GM18907 (cell line): ENCODE measurements around the gene HDAC11.
"Not testable (repeated sequence)": the region's sequence is repeated elsewhere in the genome, so short reads cannot be mapped to it uniquely, and the experiment has no call there.

Experiments used
- ATAC-seq: cut with Tn5 transposase; IDR thresholded peaks from one replicate; pipeline ENCODE4 v1.9.1; 2021; ENCODE audit warnings: mild to moderate bottlenecking, moderate library complexity; ENCODE audit not compliant: unreplicated experiment

The HDAC11 gene

DNA sequence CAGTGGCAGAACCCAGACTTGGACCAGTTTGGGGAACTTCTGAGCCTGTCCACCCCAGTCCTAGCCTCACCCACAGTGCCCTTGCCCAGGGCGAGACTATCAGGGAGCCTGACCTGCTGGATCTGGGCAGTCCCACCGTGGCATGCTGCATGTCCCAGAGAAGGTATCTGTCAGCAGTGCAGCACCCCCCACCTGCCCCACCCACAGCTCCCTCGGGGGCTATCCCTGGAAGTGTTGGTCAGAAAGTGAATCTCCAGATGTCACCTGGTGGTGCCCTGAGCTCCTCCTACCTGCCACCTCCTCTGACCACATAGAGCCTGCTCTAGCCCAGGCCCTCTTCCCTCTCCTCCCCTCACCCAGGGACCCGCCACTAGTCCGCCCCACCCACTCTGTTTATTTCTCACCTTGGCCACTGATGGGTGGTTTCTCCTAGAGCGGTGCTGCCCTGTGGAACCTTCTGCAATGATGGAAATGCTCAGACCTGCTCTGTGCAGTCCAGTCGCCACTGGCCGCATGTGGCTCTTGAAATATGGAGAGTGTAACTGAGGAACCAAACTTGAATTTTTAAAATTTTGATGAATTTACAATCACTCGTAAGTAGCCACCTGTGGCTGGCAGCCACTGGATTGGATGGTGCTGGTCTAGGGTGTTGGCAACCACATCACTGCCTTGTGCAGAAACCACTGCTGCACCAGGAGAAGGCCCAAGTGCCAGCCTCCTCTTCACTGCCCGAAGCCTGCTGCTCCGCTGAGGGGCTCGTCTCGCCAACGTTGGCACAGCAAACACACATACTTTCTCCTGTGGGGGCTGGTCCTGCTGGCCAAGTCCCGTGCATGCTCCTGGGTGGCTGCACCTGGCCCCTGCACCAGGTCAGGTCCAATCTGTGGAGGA, 13.1 kb downstream of the HDAC11 start:
- ATAC-seq, result no peak

DNA sequence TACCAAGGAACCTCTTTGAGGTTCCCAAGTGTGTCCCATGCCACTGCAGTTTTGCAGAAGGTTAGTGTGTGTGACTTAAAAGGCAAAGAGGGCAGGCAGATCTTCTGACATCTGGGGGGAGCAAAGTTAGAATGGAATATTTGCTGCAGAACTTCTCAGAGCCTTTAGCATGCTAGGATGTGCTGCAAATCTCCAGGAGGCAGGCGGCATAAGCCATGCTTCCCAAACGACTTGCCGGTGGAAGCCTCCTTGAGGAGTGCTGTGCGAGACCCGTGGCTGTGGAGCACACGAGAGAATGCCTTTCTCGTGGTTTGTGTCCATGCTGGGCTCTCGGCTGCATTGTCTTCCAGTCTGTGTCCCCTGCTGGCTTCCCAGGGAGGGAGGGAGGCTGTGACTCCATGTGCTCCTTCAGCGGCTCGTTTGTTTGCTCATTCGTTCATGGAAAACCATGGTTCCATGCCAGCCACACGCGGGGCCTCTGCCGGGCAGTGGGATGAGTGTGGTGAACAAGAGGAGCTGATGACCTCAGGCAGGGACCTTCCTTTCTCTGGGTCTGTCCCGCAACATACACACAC, 13.8 kb downstream of the HDAC11 start:
- no peak for ATAC-seq

GRCh38 chr3:13494463-13495350, 14.6 kb downstream of the HDAC11 start:
- ATAC-seq, result no peak

- no peak for ATAC-seq
These were observed 15.3 kb downstream of the HDAC11 start for GRCh38 chr3:13495351-13495813.

- peak; percentile 82 for ATAC-seq
These were observed 16.0 kb downstream of the HDAC11 start for GRCh38 chr3:13495921-13496723.

- no peak for ATAC-seq
These were observed 16.8 kb downstream of the HDAC11 start for GRCh38 chr3:13496879-13497278.

DNA sequence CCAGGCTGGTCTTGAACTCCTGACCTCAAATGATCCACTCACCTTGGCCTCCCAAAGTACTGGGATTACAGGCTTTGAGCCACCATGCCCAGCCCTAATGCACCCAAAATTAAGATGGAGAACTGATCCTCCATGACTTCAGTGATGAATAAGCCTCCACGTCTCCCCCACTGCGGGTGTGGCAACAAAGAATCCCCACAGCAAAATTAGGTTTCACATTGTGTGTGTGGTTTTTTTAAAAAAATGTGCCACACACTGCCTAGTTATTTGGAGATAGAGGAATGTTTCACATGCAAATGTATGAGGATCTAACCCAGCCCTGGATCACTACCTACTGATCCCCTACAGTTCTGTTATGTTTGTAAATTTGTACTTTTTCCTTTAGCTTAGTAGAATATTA, 17.3 kb downstream of the HDAC11 start:
- no peak for ATAC-seq

GRCh38 chr3:13498354-13499060, 18.4 kb downstream of the HDAC11 start:
- no peak for ATAC-seq

DNA sequence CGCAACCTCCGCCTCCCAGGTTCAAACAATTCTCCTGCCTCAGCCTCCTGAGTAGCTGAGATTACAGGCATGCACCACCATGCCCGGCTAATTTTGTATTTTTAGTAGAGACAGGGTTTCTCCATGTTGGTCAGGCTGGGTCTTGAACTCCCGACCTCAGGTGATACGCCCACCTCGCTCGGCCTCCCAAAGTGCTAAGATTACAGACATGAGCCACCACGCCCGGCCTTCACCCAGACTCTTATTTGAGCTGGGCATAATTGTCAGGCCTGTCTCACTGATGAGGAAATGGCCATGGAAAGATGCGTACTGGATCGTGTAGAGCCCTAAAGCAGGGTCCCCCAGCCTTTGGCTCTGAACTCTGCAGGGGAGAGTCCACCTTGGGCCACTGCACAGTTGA, 19.1 kb downstream of the HDAC11 start:
- not testable (repeated sequence) for ATAC-seq

DNA sequence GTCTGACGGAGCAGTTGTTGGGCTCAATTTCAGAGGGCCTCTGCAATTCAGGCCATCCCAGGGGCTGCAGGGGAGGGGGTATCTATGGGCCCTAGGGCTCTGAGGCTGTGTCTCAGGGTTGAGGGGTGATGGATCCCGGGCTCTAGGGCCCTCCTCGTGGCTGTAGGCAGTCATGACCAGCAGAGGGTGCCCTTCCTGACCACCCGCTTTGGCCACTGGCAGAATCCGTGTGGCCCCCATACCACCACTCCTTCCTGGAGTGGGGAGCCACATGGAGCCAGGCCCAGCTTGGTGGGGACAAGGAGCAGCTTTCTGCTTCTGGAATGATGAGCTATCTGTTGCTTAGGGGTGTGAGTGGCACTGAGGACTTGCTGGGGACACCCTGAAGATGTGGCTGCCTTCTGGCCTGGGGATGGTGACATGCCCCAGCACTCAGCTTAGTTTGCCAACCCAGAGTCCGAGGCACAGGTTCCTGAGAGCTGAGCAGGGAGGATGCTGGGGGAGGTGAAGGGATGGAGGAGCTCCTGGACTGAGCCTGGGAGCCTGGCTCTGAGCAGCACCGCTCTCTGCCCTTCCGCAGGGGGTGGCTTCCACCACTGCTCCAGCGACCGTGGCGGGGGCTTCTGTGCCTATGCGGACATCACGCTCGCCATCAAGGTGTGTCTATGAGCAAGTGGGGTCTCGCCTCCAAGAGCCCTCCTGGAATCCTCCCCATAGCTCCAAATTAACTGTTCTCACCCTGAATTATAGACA, 20.2 kb downstream of the HDAC11 start:
- ATAC-seq, result no peak

DNA sequence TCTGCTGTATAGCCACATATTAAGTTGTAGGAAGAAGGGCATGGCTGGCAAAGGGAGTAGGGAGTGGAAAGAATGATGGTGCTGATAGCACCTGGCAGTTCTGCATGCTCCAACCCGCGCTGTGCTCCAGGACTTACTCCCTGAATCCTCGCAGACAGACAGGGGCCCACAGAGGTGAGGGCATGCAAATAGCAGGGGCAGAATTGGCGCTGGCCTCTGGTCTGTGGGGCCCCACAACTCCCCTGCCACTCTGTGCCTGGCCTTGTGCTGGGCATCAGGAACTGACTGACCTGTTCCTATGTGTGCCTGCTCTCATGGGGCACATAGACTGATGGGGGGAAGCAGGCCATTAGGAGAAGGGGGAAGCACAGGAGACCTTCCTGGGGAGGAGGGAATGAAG, 20.9 kb downstream of the HDAC11 start:
- ATAC-seq, result no peak

DNA sequence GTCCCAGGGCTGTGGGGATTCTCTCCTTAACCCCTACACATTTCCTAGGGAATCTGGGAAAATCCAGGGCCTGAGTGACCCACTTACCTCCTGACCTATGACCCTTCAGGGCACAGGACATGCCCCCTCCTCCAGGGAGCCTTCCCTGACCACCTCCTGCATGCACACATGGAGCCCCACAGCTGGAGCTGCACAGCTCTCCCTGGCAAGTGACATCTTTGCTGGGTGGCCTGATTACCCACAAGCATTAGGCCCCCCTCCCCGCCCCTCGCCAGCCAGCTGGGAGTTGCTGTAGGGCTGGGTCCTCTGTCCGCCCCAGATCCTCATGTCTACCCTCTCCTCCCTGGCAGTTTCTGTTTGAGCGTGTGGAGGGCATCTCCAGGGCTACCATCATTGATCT, 21.4 kb downstream of the HDAC11 start:
- ATAC-seq, result no peak

DNA sequence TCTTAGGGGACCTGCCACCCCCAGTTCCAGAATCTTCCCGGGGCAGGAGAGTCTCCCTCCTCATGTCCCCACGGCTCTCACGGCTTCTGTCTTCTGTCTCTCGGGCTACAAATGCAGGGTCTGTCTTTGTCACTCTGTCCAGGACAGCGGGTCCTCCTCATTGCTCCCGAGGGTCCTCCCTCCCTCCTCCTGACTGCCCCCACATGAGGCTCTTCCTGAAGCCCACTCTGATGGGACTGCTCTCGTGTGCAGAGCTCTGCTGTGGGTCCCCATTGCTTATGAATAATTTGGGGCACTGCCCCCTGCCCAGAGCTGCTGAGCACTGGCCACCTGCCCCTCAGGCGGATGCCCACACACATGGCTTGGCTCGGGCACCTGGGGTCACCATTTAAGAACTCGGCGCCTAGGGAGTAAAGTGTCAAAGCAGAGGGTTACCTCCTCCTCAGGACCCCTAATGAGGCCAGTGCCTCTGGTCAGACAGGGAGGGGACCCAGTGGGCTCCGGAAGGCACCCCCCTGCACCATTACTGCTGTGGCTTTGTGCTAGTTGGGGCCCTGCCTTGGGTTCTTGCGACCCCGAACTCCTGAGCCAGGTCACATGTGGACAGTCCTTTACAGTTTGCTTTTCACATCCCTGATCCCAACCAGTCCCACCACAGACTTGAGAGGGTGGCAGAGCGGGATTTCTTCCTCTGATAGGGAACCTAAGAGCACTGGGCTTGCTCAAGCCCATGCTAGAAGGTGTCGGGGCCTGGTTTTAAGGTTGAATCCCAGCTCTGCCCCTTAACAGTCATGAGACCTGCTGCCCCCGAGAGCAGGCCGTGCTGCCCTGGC, 22.1 kb downstream of the HDAC11 start:
- ATAC-seq, result no peak

DNA sequence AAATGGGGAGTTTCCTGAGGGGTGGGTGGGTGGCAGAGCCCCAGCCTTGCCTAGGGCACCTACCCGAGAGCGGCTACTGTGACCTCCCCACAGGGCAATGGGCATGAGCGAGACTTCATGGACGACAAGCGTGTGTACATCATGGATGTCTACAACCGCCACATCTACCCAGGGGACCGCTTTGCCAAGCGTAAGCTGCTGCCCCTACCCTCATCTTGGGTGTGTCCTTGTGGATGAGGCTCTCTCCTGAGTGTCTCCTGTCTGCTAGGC, 22.6 kb downstream of the HDAC11 start:
- no peak for ATAC-seq

DNA sequence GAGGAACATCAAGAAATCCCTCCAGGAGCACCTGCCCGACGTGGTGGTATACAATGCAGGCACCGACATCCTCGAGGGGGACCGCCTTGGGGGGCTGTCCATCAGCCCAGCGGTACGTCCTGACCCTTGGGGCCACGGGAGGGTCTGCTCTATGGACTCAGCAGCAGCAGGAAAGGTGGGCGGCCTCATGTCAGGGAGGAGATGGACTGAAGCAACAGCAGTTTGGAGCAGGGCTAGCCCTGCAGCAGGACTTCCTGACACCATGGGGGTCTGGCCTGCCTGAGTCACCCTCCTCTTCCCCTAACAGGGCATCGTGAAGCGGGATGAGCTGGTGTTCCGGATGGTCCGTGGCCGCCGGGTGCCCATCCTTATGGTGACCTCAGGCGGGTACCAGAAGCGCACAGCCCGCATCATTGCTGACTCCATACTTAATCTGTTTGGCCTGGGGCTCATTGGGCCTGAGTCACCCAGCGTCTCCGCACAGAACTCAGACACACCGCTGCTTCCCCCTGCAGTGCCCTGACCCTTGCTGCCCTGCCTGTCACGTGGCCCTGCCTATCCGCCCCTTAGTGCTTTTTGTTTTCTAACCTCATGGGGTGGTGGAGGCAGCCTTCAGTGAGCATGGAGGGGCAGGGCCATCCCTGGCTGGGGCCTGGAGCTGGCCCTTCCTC, 24.2 kb downstream of the HDAC11 start:
- ATAC-seq, result no peak

DNA sequence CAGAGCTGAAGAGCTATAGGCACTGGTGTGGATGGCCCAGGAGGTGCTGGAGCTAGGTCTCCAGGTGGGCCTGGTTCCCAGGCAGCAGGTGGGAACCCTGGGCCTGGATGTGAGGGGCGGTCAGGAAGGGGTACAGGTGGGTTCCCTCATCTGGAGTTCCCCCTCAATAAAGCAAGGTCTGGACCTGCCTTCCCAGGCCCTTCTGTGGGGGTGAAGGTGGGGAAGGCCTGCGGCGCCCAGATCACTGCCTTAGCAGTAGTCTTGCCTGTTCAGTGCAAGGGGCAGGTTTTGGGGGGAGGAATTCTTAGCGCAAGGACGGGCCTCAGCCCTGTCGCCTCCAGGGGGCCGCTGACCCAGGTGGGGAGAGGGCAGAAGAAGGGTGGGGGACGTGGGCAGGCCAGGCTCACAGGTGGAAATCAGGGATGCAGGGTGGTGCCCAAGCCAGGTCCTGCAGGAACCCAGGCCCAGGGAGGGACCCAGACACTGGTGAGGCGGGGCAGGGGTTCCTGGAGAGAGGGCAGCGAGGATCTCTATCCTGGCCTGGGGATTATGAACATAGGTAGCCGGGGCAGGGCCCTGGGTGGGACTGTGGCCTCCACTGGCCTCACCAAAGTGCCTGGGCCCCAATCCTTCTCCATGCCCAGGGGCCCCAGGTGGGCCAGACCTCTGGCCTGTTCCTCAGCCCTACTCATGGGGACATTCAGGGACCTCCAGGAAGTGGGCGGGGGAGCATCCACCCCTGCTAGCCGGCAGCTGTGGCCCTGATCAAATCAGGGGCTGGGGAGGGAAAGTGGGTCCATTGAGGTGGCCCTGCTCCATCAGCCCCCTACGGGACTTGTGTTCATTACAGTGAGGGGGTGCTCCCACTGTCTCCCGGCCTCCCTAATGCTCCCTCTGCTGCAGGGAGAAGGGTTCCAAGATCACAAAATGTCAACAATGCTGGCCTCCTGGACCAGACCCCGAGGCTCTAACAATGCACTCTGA, 25.3 kb downstream of the HDAC11 start:
- ATAC-seq, result no peak

DNA sequence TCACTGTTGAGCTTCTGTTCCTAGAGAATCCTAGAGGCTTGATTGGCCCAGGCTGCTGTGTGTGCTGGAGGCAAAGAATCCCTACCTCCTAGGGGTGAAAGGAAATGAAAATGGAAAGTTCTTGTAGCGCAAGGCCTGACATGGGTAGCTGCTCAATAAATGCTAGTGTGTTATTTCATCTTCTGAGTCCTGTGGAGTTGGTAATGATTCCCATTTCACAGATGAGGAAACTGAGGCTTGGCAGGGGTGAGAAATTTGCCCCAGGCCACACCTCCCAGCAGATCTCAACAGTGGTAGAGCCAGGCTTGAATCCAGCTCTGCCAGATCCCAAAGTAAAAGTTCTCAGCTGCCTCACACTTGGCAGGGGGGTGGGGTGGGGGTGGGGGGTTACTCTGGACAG, 26.1 kb downstream of the HDAC11 start:
- ATAC-seq, result no peak
